Activated T-helper 1 cell treated with anti-CD3 and anti-CD28 coated beads, Interleukin-12 subunit alpha, Interleukin-12 subunit beta, Interleukin-2, Interleukin-4 antibody, amounts not matched to agents 30 ng/mL and 10 ng/mL and 1 ng/mL, durations not matched to agents 14 hours and 24 hours and 36 hours (primary cell): Measurements from ENCODE around the gene SMG6. TPM values are rescaled to one million over a fixed set of nuclear protein-coding genes. Genes with fewer than 3 reads are reported as not detected.
"Not testable (repeated sequence)": the region's sequence is repeated elsewhere in the genome, so short reads cannot be mapped to it uniquely, and the experiment has no call there.

Experiments
- DNase-seq: peaks from one replicate; pipeline ENCODE4 v3.0.0; 2021; ENCODE audit warnings: low spot score
- H3K27ac Mint-ChIP-seq: one replicate; pipeline ENCODE4 v1.8.0; 2021; ENCODE audit warnings: mild to moderate bottlenecking, mixed read lengths
- H3K27me3 Mint-ChIP-seq: one replicate; pipeline ENCODE4 v1.8.0; 2022; ENCODE audit warnings: mild to moderate bottlenecking, moderate library complexity, mixed read lengths; ENCODE audit not compliant: insufficient read depth
- H3K36me3 Mint-ChIP-seq: one replicate; pipeline ENCODE4 v1.8.0; 2021; ENCODE audit warnings: low read depth, mixed read lengths
- H3K4me1 Mint-ChIP-seq: one replicate; pipeline ENCODE4 v1.8.0; 2021; ENCODE audit warnings: low read depth, mixed read lengths
- H3K4me3 Mint-ChIP-seq: one replicate; pipeline ENCODE4 v1.8.0; 2021; ENCODE audit warnings: mild to moderate bottlenecking, moderate library complexity, mixed read lengths
- H3K9me3 Mint-ChIP-seq: one replicate; pipeline ENCODE4 v1.8.0; 2021; ENCODE audit warnings: mixed read lengths
- intact Hi-C: fragments of 100-400 bp; cut with micrococcal nuclease; formaldehyde crosslinking; loops from one replicate; pipeline ENCODE4 v1.15.1; 2024
- total RNA-seq: library from RNA; stranded (reverse); gene quantifications from 2 replicates; pipeline ENCODE4 v1.2.3, GENCODE V29; 2022

SMG6 gene
- total RNA-seq, 1 donor from 2014 or later, result 39.5 TPM

DNA sequence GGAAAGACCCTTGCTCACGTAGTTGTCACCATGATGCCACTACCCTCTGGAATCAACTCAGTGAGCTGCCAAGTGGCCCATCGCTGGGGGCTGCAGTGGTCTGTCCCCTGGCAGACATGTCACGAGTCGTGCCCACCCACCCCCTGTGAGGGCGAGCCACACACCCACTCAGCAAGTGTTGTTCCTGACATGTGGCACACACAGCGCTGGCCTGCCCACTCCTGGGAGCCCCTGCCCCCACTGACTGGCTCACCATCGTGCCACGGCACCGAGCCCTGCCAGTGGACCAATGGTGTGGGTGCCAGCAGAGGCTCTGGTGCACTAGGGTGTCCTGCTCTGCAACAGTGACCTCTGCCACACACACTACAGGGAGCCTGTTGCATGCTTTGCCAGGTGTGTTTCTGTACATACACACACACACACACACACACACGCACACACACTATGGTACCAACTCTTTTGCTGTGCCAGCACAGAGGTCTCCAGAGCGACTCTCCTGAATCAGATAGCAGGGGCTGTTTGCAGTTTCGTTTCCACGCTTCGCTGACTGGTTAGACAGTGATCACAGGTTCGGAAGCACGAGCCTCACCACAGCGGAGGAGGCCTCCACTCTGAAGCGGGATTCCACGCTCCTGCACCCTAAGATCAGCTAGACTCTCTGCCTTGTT, 286.2 kb downstream of the SMG6 start:
- intact Hi-C loops, result no loop called here
- Mint-ChIP-seq H3K4me1 (no peaks in the 10 kb centered on the region), H3K27me3 (peaks cover 24% of the 10 kb centered on the region), H3K36me3 (no peaks in the 10 kb centered on the region), H3K27ac (no peak overlapping the region), H3K4me3 (no peak overlapping the region), H3K9me3 (no peaks in the 10 kb centered on the region)
- DNase-seq, result no peak

DNA sequence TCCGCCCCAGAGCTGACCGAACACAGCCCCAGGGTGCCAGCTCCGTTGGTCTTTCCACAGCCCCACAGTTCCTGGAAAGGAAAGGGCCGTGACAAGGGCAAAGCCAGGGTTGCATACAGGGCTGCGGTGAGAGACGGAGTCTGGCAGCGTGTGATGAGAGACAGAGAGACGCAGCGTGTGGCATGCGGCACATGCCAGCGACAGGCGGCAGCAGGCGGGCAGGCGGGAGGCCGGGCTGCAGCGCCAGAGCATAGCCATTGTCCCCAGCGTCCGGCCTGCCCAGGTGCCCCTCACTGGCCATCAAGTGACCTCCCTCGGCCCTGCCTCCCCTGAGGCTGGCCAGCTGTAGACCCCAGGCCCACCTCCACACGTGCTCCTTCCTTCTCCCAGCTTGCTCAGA, 287.1 kb downstream of the SMG6 start:
- H3K9me3 Mint-ChIP-seq, result no peaks in the 10 kb centered on the region
- intact Hi-C loops, result no loop called here
- H3K4me3 Mint-ChIP-seq, result no peak overlapping the region
- no peak overlapping the region for H3K27ac Mint-ChIP-seq
- no peaks in the 10 kb centered on the region for H3K36me3 Mint-ChIP-seq
- H3K4me1 Mint-ChIP-seq, result peaks cover 5% of the 10 kb centered on the region
- peaks cover 25% of the 10 kb centered on the region for H3K27me3 Mint-ChIP-seq
- DNase-seq, result no peak

- Mint-ChIP-seq H3K27me3 (peaks cover 16% of the 10 kb centered on the region), H3K9me3 (no peaks in the 10 kb centered on the region), H3K4me1 (peaks cover 5% of the 10 kb centered on the region), H3K36me3 (no peaks in the 10 kb centered on the region), H3K4me3 (no peak overlapping the region), H3K27ac (no peak overlapping the region)
- intact Hi-C loops, result no loop called here
- no peak for DNase-seq
Observed at GRCh38 chr17:2015314-2015713, 288.3 kb downstream of the SMG6 start.

DNA sequence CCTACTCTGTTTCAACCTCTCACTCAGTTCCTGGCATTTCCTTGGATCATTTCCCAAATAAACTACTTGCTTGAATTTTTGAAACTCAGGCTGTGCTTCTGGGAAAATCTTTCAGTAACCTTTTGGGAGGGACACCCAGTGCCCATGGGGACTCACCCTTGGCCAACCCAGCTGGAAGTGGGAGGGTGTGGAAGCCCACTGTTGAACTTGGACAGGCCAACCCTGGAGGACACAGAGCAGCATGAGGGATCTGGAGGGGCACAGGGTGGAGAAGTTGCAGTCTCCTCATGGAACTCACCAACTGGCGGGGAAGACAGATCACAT, 289.6 kb downstream of the SMG6 start:
- Mint-ChIP-seq H3K4me1 (peaks cover 5% of the 10 kb centered on the region), H3K4me3 (no peak overlapping the region), H3K36me3 (no peaks in the 10 kb centered on the region), H3K27me3 (peaks cover 6% of the 10 kb centered on the region), H3K27ac (no peak overlapping the region), H3K9me3 (no peaks in the 10 kb centered on the region)
- intact Hi-C loops, result no loop called here
- DNase-seq, result no peak

DNA sequence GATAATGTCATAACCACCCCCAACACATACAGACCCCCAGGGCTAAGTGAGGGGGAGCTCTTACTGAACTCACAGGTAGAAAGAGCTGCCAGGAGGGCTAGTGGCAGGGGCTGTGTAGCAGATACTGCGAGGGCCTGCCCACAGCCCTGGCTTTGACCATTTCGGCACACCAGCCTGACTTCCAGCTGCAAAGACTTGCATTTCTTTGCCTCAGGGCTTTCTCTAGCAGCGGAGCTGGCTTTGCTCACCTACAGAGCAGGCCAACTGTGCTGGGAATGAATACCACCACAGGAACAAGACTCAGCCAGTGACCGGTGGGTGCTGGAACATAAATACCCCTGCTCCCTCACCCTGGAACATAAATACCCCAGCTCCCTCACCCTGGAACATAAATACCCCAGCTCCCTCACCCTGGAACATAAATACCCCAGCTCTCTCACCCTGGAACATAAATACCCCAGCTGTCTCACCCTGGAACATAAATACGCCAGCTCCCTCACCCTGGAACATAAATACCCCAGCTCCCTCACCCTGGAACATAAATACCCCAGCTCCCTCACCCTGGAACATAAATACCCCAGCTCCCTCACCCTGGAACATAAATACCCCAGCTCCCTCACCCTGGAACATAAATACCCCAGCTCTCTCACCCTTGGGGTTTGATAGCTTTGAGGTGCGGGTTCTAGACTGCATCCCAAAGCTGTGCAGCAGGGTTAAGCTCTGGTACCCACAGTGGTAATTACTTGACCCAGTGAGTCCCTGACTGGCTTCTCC, 290.2 kb downstream of the SMG6 start:
- H3K9me3 Mint-ChIP-seq, H3K36me3 Mint-ChIP-seq, H3K4me1 Mint-ChIP-seq, H3K27me3 Mint-ChIP-seq, intact Hi-C loops, H3K4me3 Mint-ChIP-seq, DNase-seq, H3K27ac Mint-ChIP-seq: not testable (repeated sequence)

GRCh38 chr17:2012499-2012898, 291.1 kb downstream of the SMG6 start:
- Mint-ChIP-seq H3K27me3 (peaks cover 5% of the 10 kb centered on the region), H3K4me1 (peaks cover 5% of the 10 kb centered on the region), H3K4me3 (no peak overlapping the region), H3K27ac (no peak overlapping the region), H3K36me3 (no peaks in the 10 kb centered on the region), H3K9me3 (no peaks in the 10 kb centered on the region)
- intact Hi-C loops, result no loop called here
- DNase-seq, result no peak

- intact Hi-C loops, result no loop called here
- H3K27ac Mint-ChIP-seq, result no peak overlapping the region
- peaks cover 9% of the 10 kb centered on the region for H3K27me3 Mint-ChIP-seq
- H3K9me3 Mint-ChIP-seq, result no peaks in the 10 kb centered on the region
- H3K36me3 Mint-ChIP-seq, result no peaks in the 10 kb centered on the region
- peaks cover 5% of the 10 kb centered on the region for H3K4me1 Mint-ChIP-seq
- H3K4me3 Mint-ChIP-seq, result no peak overlapping the region
- no peak for DNase-seq
Observed at GRCh38 chr17:2011411-2012371, 291.9 kb downstream of the SMG6 start.

Other genes starting within 250 kb of the SMG6 start
- gene HIC1, start 248.7 kb downstream of the SMG6 start, total RNA-seq, result 45.6 and 47.0 TPM in 2 replicates
- 14.9 and 17.4 TPM in 2 replicates for gene SRR, start 165 bp upstream of the SMG6 start, total RNA-seq
- gene TSR1, start 32.7 kb upstream of the SMG6 start, total RNA-seq, result 91.3 and 92.9 TPM in 2 replicates
- 39.1 and 45.9 TPM in 2 replicates for gene SGSM2, start 33.7 kb upstream of the SMG6 start, total RNA-seq
- 31.5 and 35.9 TPM in 2 replicates for gene MNT, start 97.3 kb upstream of the SMG6 start, total RNA-seq
- gene METTL16, start 208.1 kb upstream of the SMG6 start, total RNA-seq, result 53.9 and 57.9 TPM in 2 replicates